Measurements from ENCODE around the gene TEP1.

DNA sequence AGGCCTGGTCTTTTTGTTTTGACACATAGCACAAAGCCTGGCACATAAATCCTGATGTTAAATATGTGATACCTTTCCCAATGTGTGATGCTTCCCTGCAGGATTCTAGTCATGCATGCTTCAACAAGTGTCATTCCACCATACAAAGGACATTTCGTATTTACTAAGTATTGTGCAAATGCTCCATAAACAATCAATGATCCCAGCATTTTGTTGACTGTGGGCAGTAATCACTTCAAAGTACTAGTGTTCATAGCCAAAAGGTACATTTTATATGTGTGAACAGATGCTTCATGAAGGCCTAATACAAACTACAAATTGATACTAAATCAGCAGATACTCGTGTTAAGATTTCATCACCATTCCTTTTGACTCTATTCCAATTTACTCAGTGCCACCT, 84.6 kb downstream of the TEP1 start:
- no peak for TF ChIP-seq ZNF687 (IDR thresholded peaks at IDR 0.05)
- no peak for TF ChIP-seq CEBPB (IDR thresholded peaks at IDR 0.05; ENCODE audit: borderline replicate concordance in 1 of 2, low read depth in 2 of 2, low read length in 2 of 2)
- TF ChIP-seq POLR2A (IDR thresholded peaks at IDR 0.05; ENCODE audit: low read depth, low read length): no peak
- TF ChIP-seq, protein P1, sequence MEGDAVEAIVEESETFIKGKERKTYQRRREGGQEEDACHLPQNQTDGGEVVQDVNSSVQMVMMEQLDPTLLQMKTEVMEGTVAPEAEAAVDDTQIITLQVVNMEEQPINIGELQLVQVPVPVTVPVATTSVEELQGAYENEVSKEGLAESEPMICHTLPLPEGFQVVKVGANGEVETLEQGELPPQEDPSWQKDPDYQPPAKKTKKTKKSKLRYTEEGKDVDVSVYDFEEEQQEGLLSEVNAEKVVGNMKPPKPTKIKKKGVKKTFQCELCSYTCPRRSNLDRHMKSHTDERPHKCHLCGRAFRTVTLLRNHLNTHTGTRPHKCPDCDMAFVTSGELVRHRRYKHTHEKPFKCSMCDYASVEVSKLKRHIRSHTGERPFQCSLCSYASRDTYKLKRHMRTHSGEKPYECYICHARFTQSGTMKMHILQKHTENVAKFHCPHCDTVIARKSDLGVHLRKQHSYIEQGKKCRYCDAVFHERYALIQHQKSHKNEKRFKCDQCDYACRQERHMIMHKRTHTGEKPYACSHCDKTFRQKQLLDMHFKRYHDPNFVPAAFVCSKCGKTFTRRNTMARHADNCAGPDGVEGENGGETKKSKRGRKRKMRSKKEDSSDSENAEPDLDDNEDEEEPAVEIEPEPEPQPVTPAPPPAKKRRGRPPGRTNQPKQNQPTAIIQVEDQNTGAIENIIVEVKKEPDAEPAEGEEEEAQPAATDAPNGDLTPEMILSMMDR (IDR thresholded peaks at IDR 0.05 in 2 of 3, conservative IDR thresholded peaks at IDR 0.05 in 1 of 3; ENCODE audit: control insufficient read depth in 2 of 3, extremely low read depth in 1 of 3, insufficient read depth in 1 of 3, low read depth in 3 of 3, low read length in 3 of 3): no peak
- TF ChIP-seq, protein P2, sequence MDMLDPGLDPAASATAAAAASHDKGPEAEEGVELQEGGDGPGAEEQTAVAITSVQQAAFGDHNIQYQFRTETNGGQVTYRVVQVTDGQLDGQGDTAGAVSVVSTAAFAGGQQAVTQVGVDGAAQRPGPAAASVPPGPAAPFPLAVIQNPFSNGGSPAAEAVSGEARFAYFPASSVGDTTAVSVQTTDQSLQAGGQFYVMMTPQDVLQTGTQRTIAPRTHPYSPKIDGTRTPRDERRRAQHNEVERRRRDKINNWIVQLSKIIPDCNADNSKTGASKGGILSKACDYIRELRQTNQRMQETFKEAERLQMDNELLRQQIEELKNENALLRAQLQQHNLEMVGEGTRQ (IDR thresholded peaks at IDR 0.05; ENCODE audit: borderline replicate concordance, low read depth, low read length): no peak
- TF ChIP-seq KDM1A (IDR thresholded peaks at IDR 0.05; ENCODE audit: borderline replicate concordance): no peak
- no peak for TF ChIP-seq HCFC1 (IDR thresholded peaks at IDR 0.05; ENCODE audit: low read length)
